SK-N-SH (cell line): Measurements from ENCODE around the gene TPRG1. TPM values are rescaled to one million over a fixed set of nuclear protein-coding genes. Genes with fewer than 3 reads are reported as not detected.

Source experiments
- CTCF ChIA-PET: fragments of 300-600, 350-600 bp; formaldehyde crosslinking; extraction: SDS; loops from one replicate; lab custom pipeline; 2021; lab: Yijun Ruan, JAX
- POLR2A ChIA-PET: fragments of 350-600 bp; sonication (Branson Sonifier 250); formaldehyde crosslinking; extraction: SDS; loops from one replicate; lab custom pipeline; 2020; ENCODE audit warnings: antibody characterized with exemption, inconsistent platforms; lab: Yijun Ruan, JAX
- DNase-seq: peaks from one replicate; pipeline ENCODE4 v3.0.0; 2012
- H2AFZ ChIP-seq: fragments of 200-600 bp; sonication (generic); 2 replicates; pipeline ENCODE4 v1.8.1; 2016; ENCODE audit warnings: antibody characterized with exemption, mild to moderate bottlenecking, low read depth
- H3F3A ChIP-seq: fragments of 200-600 bp; sonication (generic); replicated peaks from 2 replicates; pipeline ENCODE3; 2016; ENCODE audit warnings: antibody characterized with exemption, mild to moderate bottlenecking; ENCODE audit not compliant: insufficient read depth
- H3K27ac ChIP-seq, 2 experiments: fragments of 200-500 bp in 1 of 2; fragments of 200-600 bp in 1 of 2; sonication (Bioruptor generic) in 1 of 2; sonication (generic), shearing (Covaris generic) in 1 of 2; 2 replicates each; pipeline versions ENCODE4 v1.5.1 to v1.6.1; 2014 to 2016; ENCODE audit warnings: low read depth in 2 of 2, inconsistent platforms in 1 of 2, low read length in 1 of 2, mild to moderate bottlenecking in 1 of 2, mixed read lengths in 1 of 2
- H3K27me3 ChIP-seq: fragments of 200-600 bp; sonication (generic), shearing (Covaris generic); 2 replicates; pipeline ENCODE4 v1.6.1; 2016; ENCODE audit warnings: mixed run types; ENCODE audit not compliant: insufficient read depth
- H3K36me3 ChIP-seq, 2 experiments: fragments of 200-500 bp in 1 of 2; fragments of 200-600 bp in 1 of 2; sonication (Bioruptor generic) in 1 of 2; sonication (generic) in 1 of 2; replicated peaks in 1 of 2; 2 replicates each; pipeline versions ENCODE3 to v1.5.1; 2014 to 2016; ENCODE audit warnings: low read length in 1 of 2, mild to moderate bottlenecking in 1 of 2; ENCODE audit not compliant: insufficient read depth in 2 of 2, control insufficient read depth in 1 of 2
- H3K4me1 ChIP-seq, 2 experiments: fragments of 200-500 bp in 1 of 2; fragments of 200-600 bp in 1 of 2; sonication (Bioruptor generic) in 1 of 2; sonication (generic), shearing (Covaris generic) in 1 of 2; 2 replicates each; pipeline versions ENCODE4 v1.5.1 to v1.6.1; 2014 to 2016; ENCODE audit warnings: low read depth in 1 of 2, low read length in 1 of 2, mixed run types in 1 of 2; ENCODE audit not compliant: insufficient read depth in 2 of 2, control insufficient read depth in 1 of 2
- H3K4me2 ChIP-seq: fragments of 200-600 bp; sonication (generic), shearing (Covaris generic); 2 replicates; pipeline ENCODE4 v1.6.1; 2017; ENCODE audit warnings: mixed run types
- H3K4me3 ChIP-seq, 2 experiments: fragments of 200-500 bp in 1 of 2; fragments of 200-600 bp in 1 of 2; sonication (Bioruptor generic) in 1 of 2; sonication (generic), shearing (Covaris generic) in 1 of 2; 2 replicates each; pipeline versions ENCODE4 v1.5.1 to v1.8.1; 2014 to 2016; ENCODE audit warnings: low read depth in 2 of 2, inconsistent platforms in 1 of 2, low read length in 1 of 2, mild to moderate bottlenecking in 1 of 2, mixed read lengths in 1 of 2, moderate library complexity in 1 of 2
- H3K79me2 ChIP-seq: fragments of 200-600 bp; sonication (generic); 2 replicates; pipeline ENCODE4 v1.8.1; 2017; ENCODE audit warnings: mild to moderate bottlenecking; ENCODE audit not compliant: insufficient read depth
- H3K9ac ChIP-seq: fragments of 200-600 bp; sonication (generic); 2 replicates; pipeline ENCODE4 v1.6.1; 2017; ENCODE audit warnings: mixed run types
- H3K9me2 ChIP-seq: fragments of 200-600 bp; sonication (generic); 2 replicates; pipeline ENCODE4 v1.6.1; 2017; ENCODE audit warnings: mixed run types
- H3K9me3 ChIP-seq: fragments of 200-600 bp; sonication (generic); 2 replicates; pipeline ENCODE4 v1.6.1; 2017; ENCODE audit warnings: mixed run types, mild to moderate bottlenecking, moderate library complexity
- H4K20me1 ChIP-seq: fragments of 200-600 bp; sonication (generic); 2 replicates; pipeline ENCODE4 v1.6.1; 2017; ENCODE audit warnings: mild to moderate bottlenecking, mixed run types; ENCODE audit not compliant: insufficient read depth
- ELF1 ChIP-seq: IDR thresholded peaks from 2 replicates; pipeline ENCODE4 v1.4.0; 2012
- EP300 ChIP-seq, 2 experiments: IDR thresholded peaks; 2 replicates each; pipeline versions ENCODE4 v1.4.0 to v1.6.1; 2012; ENCODE audit warnings: borderline replicate concordance in 1 of 2, low read depth in 1 of 2, low read length in 1 of 2
- EZH2phosphoT487 ChIP-seq: fragments of 200-600 bp; sonication (generic); IDR thresholded peaks from 2 replicates; pipeline ENCODE4 v1.6.1; 2017; ENCODE audit warnings: low read depth, mixed run types, mild to moderate bottlenecking, antibody characterized with exemption, moderate library complexity, borderline replicate concordance
- MAX ChIP-seq: IDR thresholded peaks from 2 replicates; pipeline ENCODE4 v1.4.0; 2012; ENCODE audit warnings: low read depth
- PBX3 ChIP-seq: IDR thresholded peaks from 2 replicates; pipeline ENCODE4; 2012
- RAD21 ChIP-seq: IDR thresholded peaks from 2 replicates; pipeline ENCODE4 v1.6.1; 2012; ENCODE audit warnings: mild to moderate bottlenecking, low read length
- RFX5 ChIP-seq: IDR thresholded peaks from 2 replicates; pipeline ENCODE4 v1.6.1; 2012; ENCODE audit warnings: mild to moderate bottlenecking, improper control_type of control experiment, low read length
- TCF12 ChIP-seq: IDR thresholded peaks from 2 replicates; pipeline ENCODE4 v1.4.0; 2012
- TEAD4 ChIP-seq: IDR thresholded peaks from 2 replicates; pipeline ENCODE4 v1.4.0; 2012; ENCODE audit warnings: mild to moderate bottlenecking, borderline replicate concordance; ENCODE audit not compliant: insufficient read depth
- ZBTB33 ChIP-seq: IDR thresholded peaks from 2 replicates; pipeline ENCODE4 v1.4.0; 2012; ENCODE audit warnings: low read depth, borderline replicate concordance
- whole genome bisulfite sequencing: methylation state at CpG from one replicate; pipeline ENCODE4 v1.1.6; 2017; ENCODE audit warnings: low lambda C conversion rate; 5-methylcytosine and 5-hydroxymethylcytosine counted together
- polyA plus RNA-seq, 3 experiments: library from polyadenylated mRNA; depleted of rRNA; stranded (reverse); fragments of >200 nt; gene quantifications; 2 replicates each; pipeline ENCODE4 v1.2.3, GENCODE V29; 2012

Gene TPRG1
- polyA plus RNA-seq, 1 of the 3 experiments (the other 2 are of a cell fraction): 0.64 TPM

- POLR2A ChIA-PET: no interaction called here
- DNase-seq: no peak
- no peaks in the 10 kb centered on the region for H3K9me3 ChIP-seq
- CTCF ChIA-PET: no interaction called here
- no peaks in the 10 kb centered on the region for H3K79me2 ChIP-seq
- TF ChIP-seq EP300 (IDR thresholded peaks at IDR 0.05; ENCODE audit: borderline replicate concordance in 1 of 2, low read depth in 1 of 2, low read length in 1 of 2) (no peak), RAD21 (no peak), ELF1 (no peak), RFX5 (no peak), TEAD4 (no peak), PBX3 (no peak), EZH2phosphoT487 (no peak), ZBTB33 (no peak)
- no peaks in the 10 kb centered on the region for H3K36me3 ChIP-seq
- no peaks in the 10 kb centered on the region for H3K9me2 ChIP-seq
- H3K4me2 ChIP-seq: peak overlapping the region; percentile 61
- H2AFZ ChIP-seq: no peak overlapping the region
- no peaks in the 10 kb centered on the region for H4K20me1 ChIP-seq
- no peaks in the 10 kb centered on the region for H3F3A ChIP-seq
- peaks cover 21% of the 10 kb centered on the region; the same call in 1 of the 2 replicates for H3K27me3 ChIP-seq
- H3K4me1 ChIP-seq: no peaks in the 10 kb centered on the region
- no peak overlapping the region for H3K4me3 ChIP-seq
- H3K9ac ChIP-seq: no peak overlapping the region
- H3K27ac ChIP-seq: no peak overlapping the region
- WGBS: 20% methylated on average over 6 of the region's 6 CpGs
These were observed 30.8 kb downstream of the TPRG1 start for GRCh38 chr3:189202583-189202982.

DNA sequence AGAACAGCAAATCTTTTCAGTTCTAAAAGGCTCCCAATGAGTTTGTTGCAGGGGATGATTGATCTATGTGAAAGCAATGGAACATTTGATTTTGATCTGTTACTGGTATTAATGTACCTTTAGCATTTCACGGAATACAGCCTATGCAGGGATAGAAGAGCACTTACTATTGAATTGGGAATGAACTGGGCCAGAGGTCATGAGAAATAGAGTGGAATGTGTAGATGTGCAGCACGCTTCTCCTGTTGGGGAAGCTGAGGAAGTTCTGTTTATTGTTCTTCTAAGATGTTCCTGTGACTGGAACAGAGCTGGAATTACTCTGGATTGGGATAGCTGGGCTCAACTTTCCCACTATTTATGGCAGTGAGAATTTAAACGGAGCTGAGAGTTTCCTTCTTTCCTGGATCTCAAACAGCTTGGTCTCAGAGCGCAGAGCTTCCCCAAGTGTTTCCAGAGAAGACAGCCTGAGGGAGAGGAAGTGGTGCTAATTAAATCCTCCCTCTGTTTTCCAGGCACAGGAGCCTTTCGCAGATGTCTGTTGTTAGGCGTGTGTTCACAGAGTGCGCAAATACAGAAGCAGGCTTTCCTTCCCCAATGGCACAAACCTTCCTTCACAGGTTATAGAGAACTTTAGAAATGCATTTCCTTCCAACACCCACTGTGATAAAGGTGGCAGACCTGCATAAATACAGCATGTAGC is 32.5 kb downstream of the TPRG1 start:
- H3K9ac ChIP-seq: no peak overlapping the region
- peaks cover 21% of the 10 kb centered on the region; the same call in 1 of the 2 replicates for H3K27me3 ChIP-seq
- no peaks in the 10 kb centered on the region for H4K20me1 ChIP-seq
- H3K36me3 ChIP-seq: no peaks in the 10 kb centered on the region
- ChIA-PET CTCF (interaction anchor here (1.8 kb wide), 1 partner anchor 30 kb away, joined by 13 read pairs; no protein-coding TSS in a partner anchor), POLR2A (no interaction called here)
- DNase-seq: peak; percentile 4
- H3K9me3 ChIP-seq: no peaks in the 10 kb centered on the region
- H2AFZ ChIP-seq: no peak overlapping the region
- H3K9me2 ChIP-seq: no peaks in the 10 kb centered on the region
- no peak overlapping the region for H3K4me2 ChIP-seq
- H3K27ac ChIP-seq: no peak overlapping the region
- 9% methylated on average over 6 of the region's 7 CpGs for WGBS
- no peak overlapping the region for H3K4me3 ChIP-seq
- no peaks in the 10 kb centered on the region for H3F3A ChIP-seq
- no peaks in the 10 kb centered on the region for H3K4me1 ChIP-seq
- no peaks in the 10 kb centered on the region for H3K79me2 ChIP-seq
- TF ChIP-seq TCF12 (no peak), MAX (no peak)
